Neural cell (in vitro differentiated cells): Measurements from ENCODE around the gene MMP15. TPM values are rescaled to one million over a fixed set of nuclear protein-coding genes. Genes with fewer than 3 reads are reported as not detected.

Source experiments
- H2AFZ ChIP-seq: fragments of 200-600, 300-800 bp; sonication (generic), shearing (Covaris generic); 2 replicates; pipeline ENCODE4 v1.6.0; 2014; ENCODE audit warnings: low read depth, mild to moderate bottlenecking, antibody characterized with exemption, low read length, moderate library complexity
- H3F3A ChIP-seq: fragments of 200-600 bp; shearing (Covaris generic); 2 replicates; pipeline ENCODE4 v1.6.1; 2016; ENCODE audit warnings: mild to moderate bottlenecking, moderate library complexity, mixed read lengths, antibody characterized with exemption, low read length; ENCODE audit not compliant: insufficient read depth, poor library complexity, severe bottlenecking
- H3K27ac ChIP-seq: fragments of 200-600, 300-800 bp; sonication (generic), shearing (Covaris generic); 2 replicates; pipeline ENCODE4 v1.5.1; 2014; ENCODE audit warnings: mild to moderate bottlenecking, low read length, moderate library complexity
- H3K27me3 ChIP-seq: fragments of 300-800, 200-600 bp; sonication (generic), shearing (Covaris generic); 2 replicates; pipeline ENCODE4 v1.6.0; 2014; ENCODE audit warnings: mild to moderate bottlenecking, low read depth, low read length, moderate library complexity; ENCODE audit not compliant: insufficient read depth
- H3K36me3 ChIP-seq: fragments of 300-800, 200-600 bp; sonication (generic), shearing (Covaris generic); 2 replicates; pipeline ENCODE4 v1.5.1; 2014; ENCODE audit warnings: mild to moderate bottlenecking, antibody characterized with exemption, low read length, moderate library complexity; ENCODE audit not compliant: insufficient read depth
- H3K4me2 ChIP-seq: fragments of 300-800, 200-600 bp; sonication (generic), shearing (Covaris generic); 2 replicates; pipeline ENCODE4 v1.6.0; 2014; ENCODE audit warnings: mild to moderate bottlenecking, low read length
- H3K4me3 ChIP-seq: fragments of 300-800, 200-600 bp; sonication (generic), shearing (Covaris generic); 2 replicates; pipeline ENCODE4 v1.5.1; 2014; ENCODE audit warnings: mild to moderate bottlenecking, low read length, moderate library complexity
- H3K79me2 ChIP-seq: fragments of 200-600 bp; shearing (Covaris generic); replicated peaks from 2 replicates; pipeline ENCODE4 v1.6.0; 2014; ENCODE audit warnings: mild to moderate bottlenecking, low read length, moderate library complexity; ENCODE audit not compliant: insufficient read depth
- H3K9ac ChIP-seq: fragments of 300-800, 200-600 bp; sonication (generic), shearing (Covaris generic); 2 replicates; pipeline ENCODE4 v1.6.1; 2016; ENCODE audit warnings: mild to moderate bottlenecking, low read length, mixed read lengths
- H3K9me2 ChIP-seq: fragments of 200-600 bp; shearing (Covaris generic); 2 replicates; pipeline ENCODE4 v1.6.1; 2016; ENCODE audit warnings: mild to moderate bottlenecking, low read length, mixed read lengths; ENCODE audit not compliant: insufficient read depth
- H3K9me3 ChIP-seq: fragments of 200-600, 300-800 bp; sonication (generic), shearing (Covaris generic); 2 replicates; pipeline ENCODE4 v1.6.1; 2016; ENCODE audit warnings: mild to moderate bottlenecking, mixed run types, low read length, moderate library complexity, mixed read lengths
- H4K20me1 ChIP-seq: fragments of 200-600 bp; shearing (Covaris generic); 2 replicates; pipeline ENCODE4 v1.6.1; 2016; ENCODE audit warnings: mild to moderate bottlenecking, mixed run types; ENCODE audit not compliant: insufficient read depth
- EP300 ChIP-seq: fragments of 450-650 bp; conservative IDR thresholded peaks from 2 replicates; pipeline ENCODE4 v1.6.1; 2014; ENCODE audit warnings: antibody characterized with exemption, mild to moderate bottlenecking, moderate library complexity; ENCODE audit not compliant: poor library complexity, severe bottlenecking
- EZH2 ChIP-seq: fragments of 200-600, 300-800 bp; shearing (Covaris generic), sonication (generic); IDR thresholded peaks from 2 replicates; pipeline ENCODE4 v1.6.1; 2014; ENCODE audit warnings: antibody characterized with exemption, low read length, borderline replicate concordance, mild to moderate bottlenecking; ENCODE audit not compliant: insufficient read depth, poor library complexity, severe bottlenecking
- MXI1 ChIP-seq: fragments of 450-650 bp; conservative IDR thresholded peaks from 2 replicates; pipeline ENCODE4 v1.6.1; 2014; ENCODE audit warnings: antibody characterized with exemption, mild to moderate bottlenecking; ENCODE audit not compliant: poor library complexity, severe bottlenecking
- POLR2AphosphoS5 ChIP-seq: IDR thresholded peaks from 2 replicates; pipeline ENCODE4 v1.6.1; 2012
- RAD21 ChIP-seq: fragments of 450-650 bp; conservative IDR thresholded peaks from 2 replicates; pipeline ENCODE4 v1.6.1; 2014; ENCODE audit warnings: antibody characterized with exemption, mild to moderate bottlenecking, moderate library complexity
- SMC3 ChIP-seq: fragments of 450-650 bp; conservative IDR thresholded peaks from 2 replicates; pipeline ENCODE4 v1.6.1; 2014; ENCODE audit warnings: antibody characterized with exemption, mild to moderate bottlenecking, moderate library complexity; ENCODE audit not compliant: poor library complexity
- TAF1 ChIP-seq: IDR thresholded peaks from 2 replicates; pipeline ENCODE4 v1.6.1; 2012; ENCODE audit warnings: low read depth
- polyA plus RNA-seq: library from polyadenylated mRNA; depleted of rRNA; stranded (reverse); fragments of >200 nt; gene quantifications from 2 replicates; pipeline ENCODE4 v1.2.3, GENCODE V29; 2014
- TF ChIP-seq, protein P1 (sequence below): IDR thresholded peaks from 2 replicates; pipeline ENCODE4 v1.6.1; 2012; ENCODE audit warnings: borderline replicate concordance
- TF ChIP-seq, protein P2 (sequence below): fragments of 450-650 bp; IDR thresholded peaks from 2 replicates; pipeline ENCODE4 v1.5.1; 2014; ENCODE audit warnings: antibody characterized with exemption, mild to moderate bottlenecking, moderate library complexity; ENCODE audit not compliant: poor library complexity, severe bottlenecking

Gene MMP15
- polyA plus RNA-seq, 1 donor from 2014 or later = 18.5 TPM

DNA sequence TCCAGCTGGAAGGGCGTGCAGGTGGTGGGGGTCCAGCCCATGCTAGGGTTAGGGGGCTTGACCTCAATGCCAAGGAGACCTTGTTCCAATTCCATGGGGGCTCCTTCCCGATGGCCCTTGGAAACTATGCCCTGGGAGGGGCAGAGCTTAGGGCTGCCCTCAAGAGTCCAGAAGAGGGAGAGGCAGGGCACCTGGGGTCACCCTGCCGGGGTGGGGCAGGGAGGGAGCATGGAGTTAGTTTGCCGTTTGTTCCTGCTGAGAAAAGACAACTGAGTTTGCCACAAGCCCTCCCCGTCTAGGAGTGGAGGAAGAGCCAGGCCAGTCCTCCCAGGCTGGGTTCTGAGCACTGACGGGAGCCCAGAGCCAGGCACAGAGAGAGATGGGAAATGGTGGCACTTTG, 21.4 kb downstream of the MMP15 start:
- H3K36me3 ChIP-seq = no peaks in the 10 kb centered on the region
- H3K79me2 ChIP-seq = no peaks in the 10 kb centered on the region
- no peak overlapping the region for H3K9ac ChIP-seq
- H4K20me1 ChIP-seq = no peaks in the 10 kb centered on the region
- no peaks in the 10 kb centered on the region for H3K9me2 ChIP-seq
- H3K4me2 ChIP-seq = no peak overlapping the region
- TF ChIP-seq TAF1 (no peak), SMC3 (no peak), RAD21 (no peak), MXI1 (no peak), EZH2 (no peak), POLR2AphosphoS5 (no peak)
- TF ChIP-seq, protein P1, sequence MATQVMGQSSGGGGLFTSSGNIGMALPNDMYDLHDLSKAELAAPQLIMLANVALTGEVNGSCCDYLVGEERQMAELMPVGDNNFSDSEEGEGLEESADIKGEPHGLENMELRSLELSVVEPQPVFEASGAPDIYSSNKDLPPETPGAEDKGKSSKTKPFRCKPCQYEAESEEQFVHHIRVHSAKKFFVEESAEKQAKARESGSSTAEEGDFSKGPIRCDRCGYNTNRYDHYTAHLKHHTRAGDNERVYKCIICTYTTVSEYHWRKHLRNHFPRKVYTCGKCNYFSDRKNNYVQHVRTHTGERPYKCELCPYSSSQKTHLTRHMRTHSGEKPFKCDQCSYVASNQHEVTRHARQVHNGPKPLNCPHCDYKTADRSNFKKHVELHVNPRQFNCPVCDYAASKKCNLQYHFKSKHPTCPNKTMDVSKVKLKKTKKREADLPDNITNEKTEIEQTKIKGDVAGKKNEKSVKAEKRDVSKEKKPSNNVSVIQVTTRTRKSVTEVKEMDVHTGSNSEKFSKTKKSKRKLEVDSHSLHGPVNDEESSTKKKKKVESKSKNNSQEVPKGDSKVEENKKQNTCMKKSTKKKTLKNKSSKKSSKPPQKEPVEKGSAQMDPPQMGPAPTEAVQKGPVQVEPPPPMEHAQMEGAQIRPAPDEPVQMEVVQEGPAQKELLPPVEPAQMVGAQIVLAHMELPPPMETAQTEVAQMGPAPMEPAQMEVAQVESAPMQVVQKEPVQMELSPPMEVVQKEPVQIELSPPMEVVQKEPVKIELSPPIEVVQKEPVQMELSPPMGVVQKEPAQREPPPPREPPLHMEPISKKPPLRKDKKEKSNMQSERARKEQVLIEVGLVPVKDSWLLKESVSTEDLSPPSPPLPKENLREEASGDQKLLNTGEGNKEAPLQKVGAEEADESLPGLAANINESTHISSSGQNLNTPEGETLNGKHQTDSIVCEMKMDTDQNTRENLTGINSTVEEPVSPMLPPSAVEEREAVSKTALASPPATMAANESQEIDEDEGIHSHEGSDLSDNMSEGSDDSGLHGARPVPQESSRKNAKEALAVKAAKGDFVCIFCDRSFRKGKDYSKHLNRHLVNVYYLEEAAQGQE = no peak
- TF ChIP-seq, protein P2, sequence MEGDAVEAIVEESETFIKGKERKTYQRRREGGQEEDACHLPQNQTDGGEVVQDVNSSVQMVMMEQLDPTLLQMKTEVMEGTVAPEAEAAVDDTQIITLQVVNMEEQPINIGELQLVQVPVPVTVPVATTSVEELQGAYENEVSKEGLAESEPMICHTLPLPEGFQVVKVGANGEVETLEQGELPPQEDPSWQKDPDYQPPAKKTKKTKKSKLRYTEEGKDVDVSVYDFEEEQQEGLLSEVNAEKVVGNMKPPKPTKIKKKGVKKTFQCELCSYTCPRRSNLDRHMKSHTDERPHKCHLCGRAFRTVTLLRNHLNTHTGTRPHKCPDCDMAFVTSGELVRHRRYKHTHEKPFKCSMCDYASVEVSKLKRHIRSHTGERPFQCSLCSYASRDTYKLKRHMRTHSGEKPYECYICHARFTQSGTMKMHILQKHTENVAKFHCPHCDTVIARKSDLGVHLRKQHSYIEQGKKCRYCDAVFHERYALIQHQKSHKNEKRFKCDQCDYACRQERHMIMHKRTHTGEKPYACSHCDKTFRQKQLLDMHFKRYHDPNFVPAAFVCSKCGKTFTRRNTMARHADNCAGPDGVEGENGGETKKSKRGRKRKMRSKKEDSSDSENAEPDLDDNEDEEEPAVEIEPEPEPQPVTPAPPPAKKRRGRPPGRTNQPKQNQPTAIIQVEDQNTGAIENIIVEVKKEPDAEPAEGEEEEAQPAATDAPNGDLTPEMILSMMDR = no peak
- no peak overlapping the region for H3K4me3 ChIP-seq
- H2AFZ ChIP-seq = no peak overlapping the region
- H3K27ac ChIP-seq = no peak overlapping the region
- no peaks in the 10 kb centered on the region for H3K9me3 ChIP-seq
- H3F3A ChIP-seq = no peaks in the 10 kb centered on the region
- no peaks in the 10 kb centered on the region for H3K27me3 ChIP-seq

DNA sequence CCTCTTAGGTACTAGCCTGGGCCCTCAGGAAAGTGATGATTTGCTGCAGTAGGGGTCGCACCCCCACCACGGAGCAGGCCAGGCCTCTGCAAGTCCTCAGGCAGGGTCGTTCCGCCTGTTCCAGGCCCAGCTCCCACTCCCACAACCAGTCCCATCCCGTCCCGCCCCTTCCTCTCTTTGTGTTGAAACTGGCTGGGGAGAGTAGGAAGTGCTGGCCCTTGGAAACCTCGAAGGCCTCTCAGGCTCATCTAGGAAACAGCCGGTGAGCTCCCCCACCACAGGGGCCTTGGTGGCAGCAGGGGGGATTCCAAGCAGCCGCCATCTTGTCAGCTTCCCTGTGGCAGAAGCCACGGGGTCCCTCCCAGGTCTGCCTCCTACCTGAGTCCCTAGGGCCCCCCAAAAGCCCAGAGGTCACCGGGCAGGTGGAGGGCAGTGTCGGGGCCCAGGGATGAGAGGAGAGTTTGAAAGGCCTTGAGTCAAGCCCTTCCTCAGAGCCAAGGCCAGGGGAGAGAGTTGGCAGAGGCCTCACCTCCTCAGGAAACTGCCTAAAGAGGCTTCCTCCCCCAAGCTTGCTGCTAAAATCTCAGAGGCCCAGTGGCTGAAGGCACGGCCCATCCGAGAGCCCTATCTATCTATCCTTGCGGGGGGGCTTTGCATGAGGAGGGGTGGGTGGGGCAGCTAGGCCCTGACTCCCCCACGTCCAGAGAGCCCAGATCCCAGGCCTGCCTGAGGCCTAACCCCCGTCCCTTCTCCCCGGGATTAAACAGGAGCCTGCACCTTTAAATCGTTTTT, 22.2 kb downstream of the MMP15 start:
- no peak overlapping the region for H3K27ac ChIP-seq
- H3K4me2 ChIP-seq = no peak overlapping the region
- H3K9ac ChIP-seq = no peak overlapping the region
- H3F3A ChIP-seq = no peaks in the 10 kb centered on the region
- no peaks in the 10 kb centered on the region for H3K9me2 ChIP-seq
- no peaks in the 10 kb centered on the region for H3K9me3 ChIP-seq
- H3K27me3 ChIP-seq = no peaks in the 10 kb centered on the region
- no peaks in the 10 kb centered on the region for H3K79me2 ChIP-seq
- H2AFZ ChIP-seq = no peak overlapping the region
- no peaks in the 10 kb centered on the region for H4K20me1 ChIP-seq
- TF ChIP-seq TAF1 (no peak), POLR2AphosphoS5 (no peak), SMC3 (no peak), EP300 (no peak), RAD21 (no peak), MXI1 (no peak), EZH2 (no peak)
- TF ChIP-seq, protein P2 = no peak
- TF ChIP-seq, protein P1 = no peak
- no peak overlapping the region for H3K4me3 ChIP-seq
- H3K36me3 ChIP-seq = no peaks in the 10 kb centered on the region
